ENCODE data around the gene SYT7.
"Not testable (repeated sequence)": the region's sequence is repeated elsewhere in the genome, so short reads cannot be mapped to it uniquely, and the experiment has no call there.

The SYT7 gene

DNA sequence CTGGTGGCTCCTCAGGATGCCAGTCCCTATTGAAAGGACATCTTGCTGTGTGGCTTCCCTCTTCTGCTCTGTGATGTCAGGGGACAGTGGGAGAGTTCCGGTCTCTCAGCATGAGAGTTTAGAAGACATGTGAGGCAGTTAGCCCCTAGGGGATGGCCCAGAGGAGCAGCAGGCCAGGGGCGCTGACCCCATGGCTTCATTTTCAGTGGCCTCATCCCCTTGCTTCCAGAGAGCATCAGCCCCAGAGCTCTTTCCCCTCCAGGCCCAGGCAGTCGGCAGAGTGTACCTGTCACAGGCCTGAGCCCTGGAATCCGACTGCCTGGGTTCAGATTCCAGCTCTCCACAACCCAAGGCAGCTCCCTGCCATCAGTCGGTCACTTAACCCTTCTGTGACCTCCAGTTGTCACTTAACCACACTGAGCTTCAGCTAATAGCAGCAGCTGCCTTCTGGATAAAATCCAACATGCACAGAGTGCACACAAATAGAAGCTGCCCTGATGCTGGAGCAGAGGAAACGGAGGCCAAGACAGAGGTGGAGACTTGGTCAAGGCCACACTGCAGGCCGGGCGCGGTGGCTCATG lies 86.4 kb downstream of the SYT7 start:
- no peak for DNase-seq

DNA sequence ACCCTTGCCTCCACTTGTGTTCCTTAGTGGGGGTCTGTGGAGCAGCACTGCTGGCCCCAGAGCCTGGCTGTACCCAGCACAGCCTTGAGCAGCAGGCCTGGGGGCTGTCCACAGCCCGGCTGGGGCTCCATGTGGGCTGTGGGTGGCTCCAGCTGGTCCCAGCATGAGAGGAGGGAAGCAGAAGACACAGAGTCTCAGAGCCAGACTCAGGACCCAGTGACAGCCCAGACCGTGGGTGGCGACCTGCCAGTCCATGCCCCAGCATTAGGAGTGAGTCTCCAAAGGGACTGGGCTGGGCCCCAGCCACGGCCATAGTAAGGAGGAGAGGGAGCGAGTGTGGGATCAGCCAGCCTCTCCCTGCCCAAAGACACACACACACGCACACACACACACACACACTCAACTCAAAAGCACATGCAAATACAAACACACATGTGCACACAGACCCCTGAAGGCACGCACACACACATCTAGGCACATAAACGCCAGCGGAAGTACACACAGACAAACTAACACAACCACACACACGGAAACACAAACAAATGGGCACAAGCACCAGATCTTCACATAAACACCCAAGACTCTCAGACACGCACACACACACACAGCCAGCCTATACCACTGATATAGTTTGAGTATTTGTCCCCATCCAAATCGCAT lies 89.0 kb downstream of the SYT7 start:
- DNase-seq = no peak

DNA sequence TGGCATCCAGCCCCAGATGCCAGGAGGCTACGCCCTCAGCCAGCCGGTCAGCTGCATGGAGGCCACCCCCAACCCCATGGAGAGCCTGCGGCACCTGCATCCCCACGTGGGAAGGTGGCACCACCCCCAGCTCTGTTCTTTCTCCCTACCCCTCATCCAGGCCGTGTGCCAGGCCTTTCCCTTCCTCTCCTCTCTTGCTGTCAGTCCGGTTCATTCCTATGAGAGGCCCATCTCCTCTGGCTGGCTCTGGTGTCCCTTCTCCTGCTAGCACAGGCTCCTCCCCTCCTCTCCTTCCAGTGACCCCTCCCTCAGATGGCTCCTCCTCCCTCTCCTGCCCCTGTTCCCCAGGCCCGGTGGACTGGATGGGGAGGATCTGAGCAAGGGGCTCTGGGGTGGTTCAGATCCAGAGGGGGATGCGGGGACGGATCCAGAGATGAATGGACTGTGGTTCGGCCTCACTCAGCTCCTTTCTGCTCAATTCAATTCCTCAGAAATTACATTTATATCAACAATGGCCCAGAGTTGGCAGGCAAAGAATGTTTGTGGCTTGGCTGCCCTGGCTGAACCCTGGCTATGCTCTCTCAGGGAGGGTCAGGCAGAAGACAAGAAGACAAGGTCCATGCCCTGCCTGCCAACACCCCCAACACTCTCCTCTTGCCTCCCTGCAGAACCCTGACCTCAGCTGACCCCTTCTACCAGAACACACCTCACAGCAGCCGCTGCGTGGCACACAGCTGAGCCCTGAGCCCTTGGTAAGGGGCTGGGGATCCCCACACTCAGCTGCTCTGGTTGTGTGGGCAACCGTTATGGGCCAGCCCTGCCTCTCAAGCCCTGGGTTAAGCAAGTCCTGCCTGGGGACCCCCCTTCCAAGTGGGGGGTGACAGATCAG lies 90.8 kb downstream of the SYT7 start:
- DNase-seq = no peak

DNA sequence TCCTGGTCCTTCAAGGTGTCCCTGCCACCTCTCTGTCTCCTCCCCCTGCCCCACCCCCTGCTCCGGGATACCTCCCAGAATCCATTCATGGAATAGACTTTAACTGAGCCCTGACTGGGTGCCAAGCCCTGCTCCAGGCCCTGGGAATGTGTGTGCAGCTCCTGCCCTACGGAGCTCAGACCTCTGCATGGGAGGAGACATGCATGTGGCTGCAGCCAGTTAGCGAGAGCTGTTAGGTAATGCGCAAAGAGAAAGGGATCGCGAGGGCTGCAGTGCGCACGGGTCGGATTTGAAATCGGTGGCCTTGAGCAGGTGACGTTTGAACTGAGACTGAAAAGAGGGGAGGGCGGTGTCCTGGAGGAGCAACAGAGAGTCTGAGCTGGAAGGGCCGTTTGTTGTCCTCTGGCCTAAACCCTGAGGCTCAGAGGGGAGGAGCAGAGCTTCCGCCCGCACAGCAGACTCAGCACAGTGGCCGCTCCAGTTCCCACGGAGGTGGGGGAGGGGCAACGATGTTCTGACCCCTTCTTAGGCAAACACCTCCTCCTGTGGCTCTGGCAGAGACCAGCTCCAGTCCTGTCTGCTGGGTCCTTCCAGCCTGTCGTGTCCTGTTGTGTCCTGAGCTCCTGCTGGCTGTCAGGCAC lies 92.1 kb downstream of the SYT7 start:
- peak; percentile 60 for DNase-seq

DNA sequence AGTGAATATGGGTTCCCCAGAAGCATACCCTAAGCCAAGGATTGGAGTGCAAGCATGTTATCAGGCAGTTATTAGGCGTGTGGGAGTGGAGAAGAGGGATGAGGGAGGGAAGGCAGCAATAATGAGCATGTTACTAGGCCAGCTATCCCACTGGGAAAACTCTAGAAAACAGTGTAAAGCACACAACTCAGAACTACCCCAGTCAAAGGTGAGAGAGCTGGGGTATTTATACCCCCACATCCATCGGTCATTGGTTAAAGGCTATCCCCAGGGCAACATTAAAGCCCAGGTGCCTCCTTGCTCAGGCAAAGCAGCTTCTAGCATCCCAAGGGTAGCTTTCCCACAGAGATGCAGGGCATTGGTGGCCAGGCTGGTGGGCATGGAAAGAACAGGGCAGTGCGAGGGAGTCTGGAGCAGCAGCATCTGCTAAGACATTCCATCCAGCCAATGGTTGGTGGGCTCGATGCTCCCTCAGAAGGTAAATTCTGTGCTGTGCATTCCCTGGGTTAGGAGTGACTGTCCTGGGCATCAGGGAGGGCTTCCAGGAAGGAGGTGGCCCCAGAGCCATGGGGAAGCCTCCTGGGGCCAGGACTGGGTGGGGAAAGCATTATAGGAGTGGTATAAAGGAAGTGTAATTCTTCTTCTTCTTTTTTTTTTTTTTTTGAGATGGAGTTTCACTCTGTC lies 93.4 kb downstream of the SYT7 start:
- no peak for DNase-seq

DNA sequence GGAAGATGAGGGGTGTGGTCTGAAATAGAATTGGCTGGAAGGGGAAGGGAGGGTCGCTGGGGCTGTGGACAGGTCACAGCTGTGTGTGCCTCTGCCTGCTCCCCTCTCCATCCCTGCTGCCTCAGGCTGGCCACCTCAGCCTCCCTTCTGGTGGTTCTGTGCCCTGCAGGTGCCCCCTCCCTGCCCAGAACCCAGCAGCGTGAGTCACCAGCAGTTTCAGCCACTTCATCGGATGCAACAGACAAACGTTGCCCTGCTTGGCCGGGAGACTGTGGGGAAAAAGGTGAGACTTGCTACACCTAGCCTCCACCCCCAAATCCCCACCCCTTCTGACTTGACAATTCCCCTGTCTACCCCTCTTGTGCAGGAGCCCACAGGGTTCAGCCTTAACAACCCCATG lies 94.1 kb downstream of the SYT7 start:
- no peak for DNase-seq

DNA sequence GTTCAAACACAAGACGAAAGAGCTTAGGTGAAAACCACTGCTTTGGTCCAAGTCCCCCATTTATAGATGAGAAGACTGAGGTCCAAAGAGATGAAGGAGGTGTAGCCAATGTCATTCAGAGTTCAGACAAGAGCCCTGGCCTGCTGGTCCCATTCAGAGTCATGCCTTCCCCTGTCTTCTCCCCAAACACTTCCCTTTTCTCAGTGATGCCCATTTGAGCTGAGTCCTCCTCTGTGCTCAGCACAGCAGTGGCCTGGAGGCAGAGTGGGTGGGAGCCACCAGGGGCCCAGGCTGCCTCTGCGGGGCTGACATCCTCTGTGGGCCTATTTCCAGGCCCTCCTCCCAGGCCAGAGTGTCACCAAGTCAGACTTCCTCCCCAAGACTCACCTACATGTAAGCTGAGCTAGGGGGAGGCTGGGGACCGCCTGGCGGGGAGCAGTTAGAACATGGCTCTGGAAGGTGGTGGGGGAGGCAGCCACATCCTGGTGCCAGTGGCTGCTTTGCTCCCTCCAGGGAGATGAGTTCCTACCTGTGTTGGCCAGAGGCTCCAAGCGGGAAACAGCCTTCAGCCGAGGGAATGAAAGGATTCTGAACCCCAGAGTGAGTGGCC lies 94.8 kb downstream of the SYT7 start:
- no peak for DNase-seq

DNA sequence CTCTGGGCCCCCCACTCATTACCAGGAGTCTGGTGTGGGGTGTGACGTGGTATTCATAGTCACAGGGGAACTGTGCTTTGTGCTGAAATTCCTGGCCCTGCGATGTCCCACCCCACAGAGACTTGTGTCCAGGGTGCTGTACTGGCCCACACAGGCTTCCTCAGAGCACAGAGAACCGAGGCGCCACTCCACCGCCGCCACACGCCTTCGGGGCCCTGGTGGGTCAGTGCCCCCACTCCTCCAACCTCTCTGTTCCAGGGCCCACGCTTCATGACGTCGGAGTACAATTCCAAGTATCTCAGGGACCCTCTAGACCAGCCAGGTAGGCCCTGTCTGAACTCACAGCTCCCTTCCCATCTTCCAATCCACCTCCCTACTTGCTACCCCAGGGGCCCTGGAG lies 95.8 kb downstream of the SYT7 start:
- DNase-seq = no peak

DNA sequence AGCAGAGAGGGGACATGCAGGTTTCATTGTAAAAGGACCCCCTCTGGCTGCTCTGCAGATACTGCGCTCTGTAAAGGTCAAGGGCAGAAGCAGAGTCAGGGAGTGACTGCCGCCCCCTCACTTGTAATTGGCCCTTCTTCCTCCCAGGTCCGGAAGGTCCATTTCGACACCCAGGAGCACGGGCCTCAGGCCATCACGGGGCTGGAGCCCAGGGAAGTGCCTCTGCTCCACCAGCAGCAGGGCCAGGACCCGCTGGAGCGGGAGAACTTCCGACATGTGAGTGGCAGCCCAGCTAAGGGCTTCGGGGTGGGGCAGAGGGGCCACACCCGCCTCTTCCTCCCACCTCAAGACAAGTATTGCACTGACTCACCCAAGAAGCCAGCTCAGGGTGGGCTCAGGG lies 96.3 kb downstream of the SYT7 start:
- no peak for DNase-seq

DNA sequence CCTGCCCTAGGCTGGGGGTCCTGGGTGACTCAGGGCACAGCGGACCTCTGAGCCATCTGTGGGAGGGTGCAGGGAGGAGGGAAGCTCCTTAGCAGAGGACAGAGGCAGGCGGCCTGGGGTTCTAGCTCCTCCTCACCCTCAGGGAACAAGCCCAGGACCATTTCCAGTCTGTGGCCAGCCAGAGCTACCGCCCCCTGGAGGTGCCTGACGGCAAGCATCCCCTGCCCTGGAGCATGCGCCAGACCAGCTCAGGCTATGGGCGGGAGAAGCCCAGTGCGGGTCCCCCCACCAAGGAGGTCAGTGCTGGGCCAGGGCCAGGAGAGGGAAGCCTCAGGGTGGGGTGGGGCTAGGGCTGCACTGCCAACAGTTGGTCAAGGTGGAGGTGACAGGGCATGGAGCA lies 98.4 kb downstream of the SYT7 start:
- DNase-seq = no peak

DNA sequence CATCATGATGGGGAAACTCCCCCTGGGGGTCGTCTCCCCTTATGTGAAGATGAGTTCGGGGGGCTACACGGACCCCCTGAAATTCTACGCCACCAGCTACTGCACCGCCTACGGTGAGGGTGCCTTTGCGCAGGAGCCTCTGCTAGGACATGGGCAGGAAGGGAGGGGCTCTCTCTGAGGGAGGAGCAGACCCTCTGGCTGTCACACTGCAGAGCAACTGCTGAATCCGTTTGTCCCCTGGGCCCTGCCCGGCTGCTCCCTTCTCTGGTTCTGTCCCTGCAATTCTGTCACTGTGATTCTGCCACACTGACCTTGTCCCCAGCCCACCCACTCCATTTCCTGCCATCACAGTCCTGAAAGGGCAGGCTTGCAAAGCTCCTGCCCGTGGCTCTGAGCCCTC lies 99.1 kb downstream of the SYT7 start:
- no peak for DNase-seq

DNA sequence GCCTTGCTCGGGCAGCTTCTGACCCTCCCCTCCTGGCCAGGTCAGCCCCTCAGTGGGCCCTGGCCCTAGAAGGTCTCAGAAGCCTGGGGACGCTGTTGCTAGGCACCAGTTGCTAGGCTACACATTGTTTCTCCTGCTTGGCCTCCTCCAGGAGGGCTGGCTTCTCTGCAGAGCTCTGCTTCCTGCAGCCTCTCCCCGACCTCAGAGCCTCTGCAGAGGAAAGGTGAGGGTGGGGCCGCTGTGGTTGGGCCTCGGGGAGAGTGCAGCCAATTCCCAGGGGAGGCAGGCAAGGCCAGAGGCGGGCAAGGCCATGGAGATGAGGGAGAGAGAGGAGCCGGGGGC lies 99.9 kb downstream of the SYT7 start:
- peak; percentile 61 for DNase-seq

DNA sequence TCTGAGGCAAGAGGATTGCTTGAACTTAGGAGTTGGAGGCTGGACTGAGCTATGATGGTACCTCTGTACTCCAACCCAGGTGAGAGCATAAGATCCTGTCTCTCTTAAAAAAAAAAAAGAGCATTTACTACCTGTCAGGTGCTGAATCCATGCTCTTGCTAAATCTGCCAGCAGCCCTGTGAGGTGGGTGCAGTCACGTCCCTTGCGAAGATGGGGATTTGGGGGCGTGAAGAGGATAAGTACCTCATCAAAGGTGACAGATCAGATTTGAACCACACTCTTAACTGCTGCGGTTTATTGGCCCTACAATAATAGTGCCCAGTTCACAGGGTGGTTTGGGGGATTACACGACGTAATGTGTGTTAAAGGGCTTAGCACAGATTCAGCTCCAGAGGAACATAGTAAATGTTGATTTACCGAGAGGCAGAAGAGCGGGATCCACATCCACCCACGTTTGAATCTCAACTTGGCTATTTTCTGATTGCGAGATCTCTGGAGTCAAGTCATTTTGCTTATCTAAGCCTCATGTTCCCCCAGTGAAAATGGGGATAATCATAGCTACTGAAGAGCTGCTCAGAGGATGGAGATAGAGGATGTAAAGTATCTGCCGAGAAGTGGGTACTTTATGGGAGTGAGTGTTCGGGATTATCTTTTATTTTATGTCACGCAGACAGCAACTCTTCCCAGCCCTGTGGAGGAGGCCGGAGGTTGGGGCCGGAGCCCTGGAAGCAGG lies 100.4 kb downstream of the SYT7 start:
- no peak for DNase-seq

DNA sequence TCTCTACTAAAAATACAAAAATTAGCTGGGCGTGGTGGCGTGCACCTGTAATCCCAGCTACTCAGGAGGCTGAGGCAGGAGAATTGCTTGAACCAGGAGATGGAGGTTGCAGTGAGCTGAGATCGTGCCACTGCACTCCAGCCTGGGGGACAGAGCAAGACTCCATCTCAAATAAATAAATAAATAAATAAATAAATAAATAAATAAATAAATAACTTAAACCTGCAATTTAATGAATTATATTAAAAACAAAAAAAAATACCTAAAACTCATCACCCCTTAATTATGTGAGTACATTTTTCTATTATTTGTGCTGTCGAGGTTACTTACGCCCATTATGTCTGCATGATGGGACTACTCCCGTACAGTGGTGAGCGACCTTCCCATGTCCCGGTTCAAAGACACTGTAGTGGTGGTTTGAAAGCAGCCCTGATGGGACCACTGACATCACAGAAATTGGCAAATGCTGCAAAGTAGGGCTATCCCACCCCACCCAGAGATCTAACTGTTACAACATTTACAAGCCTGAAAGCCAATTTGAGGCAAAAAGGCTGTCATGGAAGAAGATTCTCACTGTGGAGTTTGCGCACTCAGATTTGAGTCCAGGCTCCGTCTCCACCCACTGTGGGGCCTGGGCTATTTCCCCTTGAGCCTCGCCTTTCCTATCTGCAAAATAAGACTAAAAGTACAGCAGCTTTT lies 101.4 kb downstream of the SYT7 start:
- DNase-seq = not testable (repeated sequence)

DNA sequence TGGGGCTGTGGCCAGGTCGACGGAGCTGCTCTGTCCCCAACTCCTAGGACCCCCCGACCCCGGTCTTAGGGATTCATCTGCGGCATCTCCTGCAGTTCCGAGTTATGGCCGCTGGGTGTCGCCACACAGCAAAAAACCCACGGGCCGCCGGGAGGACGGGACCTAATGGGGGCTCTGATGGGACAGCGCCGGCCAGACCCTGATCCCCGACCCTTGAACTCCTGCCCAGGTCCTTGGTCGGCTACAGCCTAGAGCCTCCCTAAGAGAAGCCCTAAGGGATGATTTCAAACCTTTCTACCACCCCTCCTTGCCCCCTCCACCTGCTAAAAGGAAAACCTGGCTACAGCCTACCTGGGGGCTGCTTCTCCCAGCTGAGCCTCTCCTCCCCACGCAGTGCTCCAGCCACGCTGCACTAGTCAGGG lies 103.1 kb downstream of the SYT7 start:
- peak; percentile 69 for DNase-seq

DNA sequence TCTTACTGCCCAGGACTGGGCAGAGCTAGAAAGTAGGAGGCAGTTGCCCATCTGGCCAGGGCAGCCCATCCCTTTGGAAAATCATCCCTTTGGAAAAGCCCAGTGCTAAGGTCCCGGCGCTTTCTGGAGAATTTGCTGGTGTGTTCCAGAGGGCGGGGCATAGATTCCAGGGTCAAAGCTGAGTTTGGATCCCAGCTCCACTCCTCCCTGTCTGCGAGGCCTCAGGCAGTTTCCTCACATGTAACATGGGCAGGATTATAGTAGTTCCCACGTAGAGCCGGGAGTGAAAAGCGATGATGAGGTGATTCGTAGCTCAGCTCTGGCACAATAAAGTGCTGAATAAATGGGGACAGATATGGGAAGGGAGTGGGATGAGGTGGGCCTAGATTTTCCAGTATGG lies 103.8 kb downstream of the SYT7 start:
- no peak for DNase-seq

DNA sequence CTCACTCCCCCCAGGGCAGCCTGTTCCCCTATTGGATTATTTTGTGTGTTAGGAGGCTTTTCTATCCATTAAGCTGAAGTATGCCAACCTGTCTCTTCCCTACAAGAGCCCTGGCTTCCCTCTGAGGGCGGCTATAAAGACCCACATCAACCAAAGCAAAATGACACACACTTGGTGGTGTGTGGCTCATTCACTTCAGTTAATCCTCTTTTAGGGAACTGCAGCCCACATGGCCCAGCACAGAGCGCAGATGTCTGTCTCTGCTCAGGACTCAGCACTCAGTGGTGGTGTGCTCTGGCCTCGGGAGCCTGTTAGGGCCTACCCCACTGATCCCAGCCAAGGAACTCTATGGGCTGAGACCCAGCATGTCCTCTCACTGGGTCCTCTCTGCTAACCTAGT lies 104.5 kb downstream of the SYT7 start:
- DNase-seq = no peak

DNA sequence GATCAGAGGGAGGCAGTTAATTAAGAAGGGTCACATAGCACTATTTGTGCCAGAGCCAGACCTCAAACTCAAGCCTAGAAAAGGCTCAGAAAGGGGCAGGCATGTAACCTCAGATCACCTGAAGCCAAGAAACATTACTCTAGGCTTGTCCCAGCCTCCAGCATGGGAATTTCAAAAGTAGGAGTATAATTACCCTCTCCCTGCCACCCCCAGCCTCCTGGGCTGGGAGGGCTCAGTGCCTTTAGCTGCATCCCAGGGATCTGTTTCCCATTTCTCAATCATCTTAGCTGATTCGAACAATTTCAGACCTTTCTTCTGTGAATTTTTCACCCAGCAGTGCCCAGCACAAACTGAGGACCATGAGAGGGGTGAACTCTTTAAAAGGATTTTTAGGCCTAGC lies 105.4 kb downstream of the SYT7 start:
- DNase-seq = no peak

DNA sequence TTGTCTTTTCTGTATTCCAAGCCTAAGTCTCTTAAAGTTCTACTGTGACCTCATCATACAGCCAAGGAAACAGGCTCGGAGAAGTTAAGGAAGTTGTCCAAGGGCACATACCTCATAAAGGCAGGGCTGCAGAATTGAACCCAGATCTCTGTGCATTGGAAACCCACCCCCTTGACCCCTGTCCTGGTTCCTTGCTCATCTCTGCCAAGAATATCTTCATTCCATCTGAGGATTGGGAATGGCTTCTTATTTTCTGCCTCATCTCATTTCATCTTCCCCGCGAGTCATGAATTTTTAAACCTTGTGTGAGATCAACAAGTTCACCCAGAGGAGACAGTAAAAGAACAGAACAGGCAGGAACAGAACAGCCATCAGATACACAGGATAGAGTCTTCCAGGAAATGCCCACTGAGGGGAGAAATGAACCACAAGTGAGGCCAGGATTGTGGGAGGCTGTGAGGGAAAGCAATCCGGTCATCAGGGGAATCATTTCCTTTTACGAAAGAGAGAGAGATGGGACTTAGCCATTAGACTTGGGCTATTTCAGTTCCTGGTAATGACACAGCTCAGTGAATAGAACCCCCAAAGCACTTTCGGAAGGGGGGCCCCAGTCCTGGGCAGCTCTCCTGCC lies 106.7 kb downstream of the SYT7 start:
- no peak for DNase-seq

DNA sequence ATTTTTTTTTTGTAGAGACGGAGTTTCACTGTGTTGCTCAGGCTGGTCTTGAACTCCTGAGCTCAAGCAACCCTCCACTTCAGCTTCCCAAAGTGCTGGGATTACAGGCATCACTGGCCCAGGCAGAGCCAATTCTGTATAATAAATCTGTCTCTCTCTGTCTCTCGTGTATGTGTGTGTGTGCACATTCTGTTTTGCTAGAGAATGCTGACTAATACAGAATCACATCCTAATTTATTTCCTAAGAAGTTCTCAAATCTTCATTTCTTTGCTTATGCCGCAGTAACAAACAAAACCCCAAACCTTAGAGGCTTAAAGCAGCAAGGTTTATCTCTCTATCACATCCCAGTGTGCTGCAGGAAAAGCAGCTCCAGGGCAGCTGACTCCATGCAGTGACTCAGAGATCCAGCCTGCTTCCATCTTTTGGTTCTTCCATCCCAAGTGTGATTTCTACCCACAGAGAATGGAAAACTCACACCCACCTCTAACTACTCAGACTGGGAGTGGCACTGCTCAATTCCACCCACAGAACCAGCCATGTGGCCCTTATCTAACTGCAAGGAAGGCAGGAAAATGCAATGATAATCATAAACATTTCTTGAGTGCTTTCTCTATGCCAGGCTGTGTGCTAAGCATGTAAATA lies 107.4 kb downstream of the SYT7 start:
- no peak for DNase-seq
